Transverse colon (tissue), 4 donors: ENCODE data around the gene FBXL3. TPM values are rescaled to one million over a fixed set of nuclear protein-coding genes. Genes with fewer than 3 reads are reported as not detected.

ENCODE experiments used
- DNase-seq: peaks from one replicate; pipeline ENCODE4 v3.0.0-alpha.2; 2019
- H3K27ac ChIP-seq, 4 donors: fragments of 200-600 bp; sonication (generic); 2 replicates each; pipeline ENCODE4 v1.5.1; 2016 to 2018; ENCODE audit warnings: inconsistent platforms in 4 of 4
- H3K27me3 ChIP-seq: fragments of 200-600 bp; sonication (generic); 2 replicates; pipeline ENCODE4 v1.5.1; 2017; ENCODE audit warnings: inconsistent platforms
- H3K36me3 ChIP-seq, 4 donors: fragments of 200-600 bp; sonication (generic); 2 replicates each; pipeline ENCODE4 v1.5.1; 2017 to 2019; ENCODE audit warnings: inconsistent platforms in 4 of 4
- H3K4me1 ChIP-seq, 4 donors: fragments of 200-600 bp; sonication (generic); 2 replicates each; pipeline ENCODE4 v1.5.1; 2017 to 2020; ENCODE audit warnings: inconsistent platforms in 4 of 4
- H3K4me3 ChIP-seq, 4 donors: fragments of 200-600 bp; sonication (generic); 1 replicate in 1 of 4; 2 replicates in 3 of 4; pipeline versions ENCODE4 v1.5.1 to v1.6.1; 2017 to 2019; ENCODE audit warnings: inconsistent platforms in 4 of 4
- H3K9me3 ChIP-seq, 2 donors: fragments of 200-600 bp; sonication (generic); 2 replicates each; pipeline ENCODE4 v1.5.1; 2017 to 2019; ENCODE audit warnings: inconsistent platforms in 2 of 2
- EP300 ChIP-seq: sonication (generic); formaldehyde crosslinking; IDR thresholded peaks from one replicate; pipeline ENCODE4 v1.6.1; 2017; ENCODE audit warnings: antibody characterized with exemption, low read depth
- POLR2A ChIP-seq: fragments of 450-650 bp; IDR thresholded peaks from one replicate; pipeline ENCODE4 v1.6.1; 2016; ENCODE audit warnings: antibody characterized with exemption, mild to moderate bottlenecking, moderate library complexity
- POLR2AphosphoS5 ChIP-seq, 3 donors: sonication (generic); formaldehyde crosslinking; IDR thresholded peaks; one replicate each; pipeline ENCODE4 v1.6.1; 2016; ENCODE audit warnings: antibody characterized with exemption in 3 of 3
- WGBS, 2 donors: methylation state at CpG; one replicate each; pipeline ENCODE4 v1.1.5; 2018; ENCODE audit warnings: low coverage in 1 of 2; 5-methylcytosine and 5-hydroxymethylcytosine counted together
- in situ Hi-C, 4 donors: fragments of 200-750 bp; cut with MboI; loops; one replicate each; pipeline versions ENCODE4 v1.15.0 to v1.15.1; 2017; ENCODE audit warnings: low sequenced_read_pairs in 3 of 4, low pct_ligation_motif_present in 1 of 4, low pct_unique_long_range_greater_than_20kb in 1 of 4
- intact Hi-C: fragments of 100-400 bp; cut with DNase I; formaldehyde crosslinking; loops from one replicate; pipeline ENCODE4 v1.15.1; 2023; ENCODE audit warnings: low total_unique reads
- total RNA-seq, 4 donors: library from RNA; depleted of rRNA; stranded (reverse); fragments of >200 nt; gene quantifications; one replicate each; pipeline ENCODE4 v1.1.0, GENCODE V29; 2016
- TF ChIP-seq, protein P1 (sequence below), 5 experiments: fragments of 200-600 bp in 3 of 5; fragments of 450-650 bp in 2 of 5; sonication (generic) in 3 of 5; IDR thresholded peaks; 1 replicate in 2 of 5; 2 replicates in 3 of 5; pipeline ENCODE4 v1.5.1; 2016 to 2017; ENCODE audit warnings: antibody characterized with exemption in 5 of 5, inconsistent platforms in 3 of 5, mild to moderate bottlenecking in 2 of 5, moderate library complexity in 1 of 5

The FBXL3 gene
- total RNA-seq, 4 donors from 2014 or later, result 23.1 to 111 (median 88.4) TPM

DNA sequence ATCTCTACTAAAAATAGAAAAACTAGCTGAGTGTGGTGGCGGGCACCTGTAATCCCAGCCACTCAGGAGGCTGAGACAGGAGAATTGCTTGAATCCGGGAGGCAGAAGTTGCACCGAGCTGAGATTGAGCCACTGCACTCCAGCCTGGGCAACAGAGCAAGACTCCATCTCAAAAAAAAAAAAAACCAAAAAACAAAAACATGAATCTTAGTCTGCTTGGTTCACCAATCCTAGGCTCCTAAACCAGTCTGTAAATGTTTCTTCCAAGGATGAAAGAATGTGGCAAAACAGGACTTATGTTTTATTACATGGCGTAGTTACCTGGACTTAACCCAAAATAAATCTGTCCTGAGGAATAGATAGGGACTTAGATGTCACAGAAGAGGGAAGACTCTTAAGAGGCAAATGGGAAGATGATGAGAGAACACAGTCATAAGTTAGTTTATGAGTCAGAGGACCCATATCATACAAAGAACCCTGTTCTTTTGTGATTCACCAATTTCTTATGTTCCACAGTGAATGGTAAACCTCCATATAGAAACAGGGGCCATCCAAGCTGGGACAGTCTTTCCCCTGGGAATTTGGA lies 6.9 kb upstream of the FBXL3 start:
- no peak for DNase-seq
- no peak for TF ChIP-seq POLR2A
- TF ChIP-seq, protein P1, sequence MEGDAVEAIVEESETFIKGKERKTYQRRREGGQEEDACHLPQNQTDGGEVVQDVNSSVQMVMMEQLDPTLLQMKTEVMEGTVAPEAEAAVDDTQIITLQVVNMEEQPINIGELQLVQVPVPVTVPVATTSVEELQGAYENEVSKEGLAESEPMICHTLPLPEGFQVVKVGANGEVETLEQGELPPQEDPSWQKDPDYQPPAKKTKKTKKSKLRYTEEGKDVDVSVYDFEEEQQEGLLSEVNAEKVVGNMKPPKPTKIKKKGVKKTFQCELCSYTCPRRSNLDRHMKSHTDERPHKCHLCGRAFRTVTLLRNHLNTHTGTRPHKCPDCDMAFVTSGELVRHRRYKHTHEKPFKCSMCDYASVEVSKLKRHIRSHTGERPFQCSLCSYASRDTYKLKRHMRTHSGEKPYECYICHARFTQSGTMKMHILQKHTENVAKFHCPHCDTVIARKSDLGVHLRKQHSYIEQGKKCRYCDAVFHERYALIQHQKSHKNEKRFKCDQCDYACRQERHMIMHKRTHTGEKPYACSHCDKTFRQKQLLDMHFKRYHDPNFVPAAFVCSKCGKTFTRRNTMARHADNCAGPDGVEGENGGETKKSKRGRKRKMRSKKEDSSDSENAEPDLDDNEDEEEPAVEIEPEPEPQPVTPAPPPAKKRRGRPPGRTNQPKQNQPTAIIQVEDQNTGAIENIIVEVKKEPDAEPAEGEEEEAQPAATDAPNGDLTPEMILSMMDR (IDR thresholded peaks at IDR 0.05), result no peak
- in situ Hi-C loops, result no loop called here
- no peak overlapping the region for H3K27ac ChIP-seq
- no peaks in the 10 kb centered on the region for H3K4me1 ChIP-seq
- intact Hi-C loops, result no loop called here
- 80 to 83% methylated on average over 4 of the region's 4 CpGs for WGBS, 2 donors
- no peaks in the 10 kb centered on the region for H3K27me3 ChIP-seq
- no peaks in the 10 kb centered on the region for H3K9me3 ChIP-seq
- no peak overlapping the region for H3K4me3 ChIP-seq
- H3K36me3 ChIP-seq, result no peaks in the 10 kb centered on the region

DNA sequence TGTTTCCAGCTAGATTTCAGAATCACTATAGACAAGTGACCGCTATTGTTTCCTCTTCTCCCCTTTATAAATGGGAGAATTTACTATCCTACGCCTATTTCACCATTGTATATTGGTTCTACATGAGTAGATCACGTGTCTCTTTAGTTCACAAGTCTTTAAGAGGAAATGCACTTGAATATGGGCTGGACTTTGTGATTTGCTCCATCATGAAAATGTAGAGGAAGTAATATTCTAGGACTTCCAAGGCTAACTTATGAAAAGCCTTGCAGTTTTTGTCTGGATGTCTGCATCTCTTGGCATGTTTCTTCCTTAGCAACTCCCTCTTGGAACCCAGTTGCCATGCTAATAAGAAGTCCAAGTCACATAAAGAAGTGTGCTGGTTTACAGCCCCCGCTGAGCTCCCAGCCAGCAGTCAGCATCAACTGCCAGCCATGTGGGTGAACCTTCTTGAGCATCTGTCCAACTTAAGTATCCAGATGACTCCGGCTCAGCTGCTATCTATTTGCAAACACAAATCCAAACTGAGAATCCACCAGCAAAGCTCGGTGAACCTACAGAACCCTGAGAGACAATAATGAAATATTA lies 4.8 kb upstream of the FBXL3 start:
- no peaks in the 10 kb centered on the region for H3K9me3 ChIP-seq
- no peaks in the 10 kb centered on the region for H3K36me3 ChIP-seq
- H3K4me3 ChIP-seq, result no peak overlapping the region
- H3K4me1 ChIP-seq, result peaks cover 0 to 10% (median 1%) of the 10 kb centered on the region in 4 donors
- intact Hi-C loops, result no loop called here
- in situ Hi-C loops, result no loop called here
- no peak overlapping the region for H3K27ac ChIP-seq
- DNase-seq, result no peak
- H3K27me3 ChIP-seq, result no peaks in the 10 kb centered on the region
- 77 to 90% methylated on average over 4 to 6 of the region's 6 CpGs for WGBS, 2 donors
- no peak for TF ChIP-seq EP300
- TF ChIP-seq, protein P1 (IDR thresholded peaks at IDR 0.05), result no peak
- no peak for TF ChIP-seq POLR2A
- no peak for TF ChIP-seq POLR2AphosphoS5 (IDR thresholded peaks at IDR 0.05)

DNA sequence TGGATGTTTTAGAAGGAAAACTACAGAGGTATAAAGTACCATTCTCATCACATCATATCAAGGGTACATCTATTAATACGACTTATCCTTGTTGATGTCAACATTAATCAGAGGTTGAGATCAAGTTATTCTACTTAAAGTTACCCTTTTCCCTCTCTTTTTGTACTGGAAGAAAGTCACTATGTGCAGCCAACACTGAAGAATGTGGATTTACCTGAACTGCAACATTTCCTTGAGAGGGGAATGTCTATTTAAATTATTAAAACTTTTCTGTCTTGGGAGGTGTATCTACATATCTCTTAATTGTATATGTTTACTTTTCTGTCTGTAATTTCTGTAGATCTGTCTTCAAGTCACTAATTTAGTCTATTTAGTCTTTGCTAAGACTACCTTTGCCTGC lies 2.5 kb upstream of the FBXL3 start:
- no peaks in the 10 kb centered on the region for H3K36me3 ChIP-seq
- in situ Hi-C loops (no loop called here), intact Hi-C loops (no loop called here)
- H3K4me3 ChIP-seq, result no peak overlapping the region
- WGBS, 2 donors, result 96 to 100% methylated on average over 1 of the region's 1 CpG
- no peaks in the 10 kb centered on the region for H3K27me3 ChIP-seq
- H3K27ac ChIP-seq, result no peak overlapping the region
- peaks cover 0 to 25% (median 9%) of the 10 kb centered on the region in 4 donors for H3K4me1 ChIP-seq
- H3K9me3 ChIP-seq, result no peaks in the 10 kb centered on the region
- TF ChIP-seq POLR2AphosphoS5 (IDR thresholded peaks at IDR 0.05), result no peak
- no peak for TF ChIP-seq POLR2A
- TF ChIP-seq, protein P1 (IDR thresholded peaks at IDR 0.05), result no peak
- TF ChIP-seq EP300, result no peak
- DNase-seq, result no peak

DNA sequence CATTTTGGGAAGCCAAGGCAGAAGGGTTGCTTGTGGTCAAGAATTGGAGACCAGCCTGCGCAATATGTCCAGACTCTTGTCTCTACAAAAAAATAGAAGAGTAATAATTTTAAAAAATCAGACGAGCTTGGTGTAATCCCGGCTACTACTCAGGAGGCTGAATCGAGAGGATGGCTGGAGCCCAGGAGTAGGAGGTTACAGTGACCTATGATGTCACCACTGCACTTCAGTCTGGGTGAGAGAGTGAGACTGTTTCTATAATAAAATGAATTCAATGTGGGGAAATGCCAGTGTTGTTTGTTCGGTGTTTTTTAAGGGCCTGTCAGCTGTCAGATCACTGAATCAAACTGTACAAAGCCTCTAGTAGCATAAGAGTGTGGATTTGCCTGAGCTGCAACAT lies 1.2 kb upstream of the FBXL3 start:
- Histone ChIP-seq H3K36me3 (no peaks in the 10 kb centered on the region), H3K27ac (peak overlapping the region; percentile 98 to 100 (median 100)), H3K4me1 (peaks cover 9 to 38% (median 19%) of the 10 kb centered on the region in 4 donors), H3K4me3 (peak overlapping the region in 1 of 4 donors; percentile 97), H3K9me3 (no peaks in the 10 kb centered on the region), H3K27me3 (no peaks in the 10 kb centered on the region)
- in situ Hi-C loops (no loop called here), intact Hi-C loops (no loop called here)
- DNase-seq, result no peak
- WGBS, 2 donors, result 67 to 72% methylated on average over 5 of the region's 5 CpGs
- TF ChIP-seq, protein P1 (IDR thresholded peaks at IDR 0.05), result no peak
- no peak for TF ChIP-seq POLR2AphosphoS5 (IDR thresholded peaks at IDR 0.05)
- TF ChIP-seq POLR2A, result no peak
- no peak for TF ChIP-seq EP300
